Measurements from ENCODE around the gene ZBTB7C. TPM values are rescaled to one million over a fixed set of nuclear protein-coding genes. Genes with fewer than 3 reads are reported as not detected.
A peak's percentile ranks its signal among the peaks of the same experiment; 100 is the strongest.

The ZBTB7C gene
- polyA plus RNA-seq, 4 donors = 0.54 to 4.1 (median 1.5) TPM

DNA sequence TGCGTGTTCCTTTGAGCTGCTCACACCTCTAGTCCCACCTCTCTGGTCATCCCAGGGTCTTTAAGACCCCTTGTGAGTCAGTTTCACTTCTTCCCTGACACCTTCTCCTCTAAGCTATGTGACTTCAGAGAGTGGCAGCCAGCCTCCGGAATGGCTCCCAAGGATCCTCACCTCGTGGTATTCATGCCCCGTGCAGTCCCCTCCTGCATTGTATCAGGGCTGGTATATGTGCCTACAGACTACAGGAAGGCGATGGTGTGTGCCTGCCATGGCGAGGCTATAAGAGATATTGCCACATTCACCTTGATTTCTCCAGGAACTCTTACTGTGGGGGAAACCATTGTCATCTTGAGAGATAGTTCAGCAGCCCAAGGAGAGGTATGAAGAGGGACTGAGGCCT, 350.7 kb downstream of the ZBTB7C start:
- WGBS, 3 donors = 80 to 88% (median 87%) methylated on average over 6 of the region's 6 CpGs
- DNase-seq = no peak
- no peak for FAIRE-seq

DNA sequence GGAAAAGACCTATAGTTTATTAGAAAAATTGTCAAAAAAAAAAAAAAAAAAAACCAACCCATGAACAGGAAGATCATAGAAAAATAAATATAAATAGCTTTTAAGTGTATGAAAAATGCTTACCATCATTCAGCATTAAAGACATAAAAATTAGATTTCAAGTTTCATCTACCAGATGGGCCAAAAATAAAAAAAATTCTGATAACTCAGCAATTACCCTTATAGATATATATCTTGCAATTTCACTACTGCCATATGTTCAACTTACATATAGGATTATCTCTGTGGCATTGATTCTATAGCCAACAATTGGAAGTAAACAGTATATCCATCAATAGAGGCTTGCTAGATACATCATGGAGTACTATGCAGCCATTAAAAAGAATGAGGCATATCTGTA, 352.2 kb downstream of the ZBTB7C start:
- Histone ChIP-seq H3K9me3 (ENCODE audit: control insufficient read depth in 2 of 2, insufficient read depth in 1 of 2, low read depth in 1 of 2, low read length in 1 of 2) (no peaks in the 10 kb centered on the region), H3K27me3 (ENCODE audit: control insufficient read depth in 3 of 3, insufficient read depth in 3 of 3, low read length in 3 of 3) (peaks cover 0 to 3% (median 2%) of the 10 kb centered on the region in 3 donors), H3K36me3 (ENCODE audit: control insufficient read depth in 3 of 3, insufficient read depth in 2 of 3, low read depth in 1 of 3, low read length in 3 of 3) (no peaks in the 10 kb centered on the region), H3K4me3 (ENCODE audit: low read depth in 1 of 3, low read length in 3 of 3) (no peak overlapping the region), H3K27ac (ENCODE audit: low read depth in 1 of 3, low read length in 2 of 3) (no peak overlapping the region), H3K4me1 (ENCODE audit: control insufficient read depth in 3 of 3, insufficient read depth in 2 of 3, low read depth in 1 of 3, low read length in 2 of 3) (peaks cover 0 to 17% (median 3%) of the 10 kb centered on the region in 3 donors)
- no peak for DNase-seq
- FAIRE-seq = no peak

More for the DNA sequence above, 350.7 kb downstream of the ZBTB7C start:
- Histone ChIP-seq H3K4me3 (ENCODE audit: low read depth in 1 of 3, low read length in 3 of 3) (no peak overlapping the region), H3K4me1 (ENCODE audit: control insufficient read depth in 3 of 3, insufficient read depth in 2 of 3, low read depth in 1 of 3, low read length in 2 of 3) (peaks cover 0 to 12% (median 3%) of the 10 kb centered on the region in 3 donors), H3K9me3 (ENCODE audit: control insufficient read depth in 2 of 2, insufficient read depth in 1 of 2, low read depth in 1 of 2, low read length in 1 of 2) (no peaks in the 10 kb centered on the region), H3K36me3 (ENCODE audit: control insufficient read depth in 3 of 3, insufficient read depth in 2 of 3, low read depth in 1 of 3, low read length in 3 of 3) (no peaks in the 10 kb centered on the region), H3K27me3 (ENCODE audit: control insufficient read depth in 3 of 3, insufficient read depth in 3 of 3, low read length in 3 of 3) (peaks cover 0 to 3% (median 2%) of the 10 kb centered on the region in 3 donors), H3K27ac (ENCODE audit: low read depth in 1 of 3, low read length in 2 of 3) (no peak overlapping the region)

DNA sequence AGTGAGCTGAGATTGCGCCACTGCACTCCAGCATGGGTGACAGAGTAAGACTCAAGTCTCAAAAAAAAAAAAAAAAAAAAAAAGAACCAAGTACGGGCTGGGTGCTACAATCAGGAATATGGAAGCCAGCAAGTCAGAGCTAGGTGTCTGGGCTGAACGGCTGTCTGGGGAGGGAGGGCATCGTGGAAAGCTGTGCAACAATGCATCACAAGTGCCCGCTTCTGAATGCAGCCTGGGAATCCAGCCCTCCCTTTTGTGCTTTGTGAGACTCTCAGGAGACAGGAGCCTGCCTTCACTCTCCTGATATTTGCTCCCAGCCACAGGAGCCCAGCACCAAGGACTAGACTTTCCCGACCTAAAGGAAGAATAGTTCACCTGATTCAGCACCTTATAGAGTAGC, 353.8 kb downstream of the ZBTB7C start:
- H3K4me3 ChIP-seq (ENCODE audit: low read depth in 1 of 3, low read length in 3 of 3) = no peak overlapping the region
- H3K9me3 ChIP-seq (ENCODE audit: control insufficient read depth in 2 of 2, insufficient read depth in 1 of 2, low read depth in 1 of 2, low read length in 1 of 2) = no peaks in the 10 kb centered on the region
- FAIRE-seq (no peak), DNase-seq (no peak)
- H3K36me3 ChIP-seq (ENCODE audit: control insufficient read depth in 3 of 3, insufficient read depth in 2 of 3, low read depth in 1 of 3, low read length in 3 of 3) = no peaks in the 10 kb centered on the region
- H3K4me1 ChIP-seq (ENCODE audit: control insufficient read depth in 3 of 3, insufficient read depth in 2 of 3, low read depth in 1 of 3, low read length in 2 of 3) = peaks cover 0 to 5% (median 0%) of the 10 kb centered on the region in 3 donors
- peaks cover 0 to 3% (median 2%) of the 10 kb centered on the region in 3 donors for H3K27me3 ChIP-seq (ENCODE audit: control insufficient read depth in 3 of 3, insufficient read depth in 3 of 3, low read length in 3 of 3)
- no peak overlapping the region for H3K27ac ChIP-seq (ENCODE audit: low read depth in 1 of 3, low read length in 2 of 3)
- 82 to 92% (median 90%) methylated on average over 6 of the region's 6 CpGs for WGBS, 3 donors

DNA sequence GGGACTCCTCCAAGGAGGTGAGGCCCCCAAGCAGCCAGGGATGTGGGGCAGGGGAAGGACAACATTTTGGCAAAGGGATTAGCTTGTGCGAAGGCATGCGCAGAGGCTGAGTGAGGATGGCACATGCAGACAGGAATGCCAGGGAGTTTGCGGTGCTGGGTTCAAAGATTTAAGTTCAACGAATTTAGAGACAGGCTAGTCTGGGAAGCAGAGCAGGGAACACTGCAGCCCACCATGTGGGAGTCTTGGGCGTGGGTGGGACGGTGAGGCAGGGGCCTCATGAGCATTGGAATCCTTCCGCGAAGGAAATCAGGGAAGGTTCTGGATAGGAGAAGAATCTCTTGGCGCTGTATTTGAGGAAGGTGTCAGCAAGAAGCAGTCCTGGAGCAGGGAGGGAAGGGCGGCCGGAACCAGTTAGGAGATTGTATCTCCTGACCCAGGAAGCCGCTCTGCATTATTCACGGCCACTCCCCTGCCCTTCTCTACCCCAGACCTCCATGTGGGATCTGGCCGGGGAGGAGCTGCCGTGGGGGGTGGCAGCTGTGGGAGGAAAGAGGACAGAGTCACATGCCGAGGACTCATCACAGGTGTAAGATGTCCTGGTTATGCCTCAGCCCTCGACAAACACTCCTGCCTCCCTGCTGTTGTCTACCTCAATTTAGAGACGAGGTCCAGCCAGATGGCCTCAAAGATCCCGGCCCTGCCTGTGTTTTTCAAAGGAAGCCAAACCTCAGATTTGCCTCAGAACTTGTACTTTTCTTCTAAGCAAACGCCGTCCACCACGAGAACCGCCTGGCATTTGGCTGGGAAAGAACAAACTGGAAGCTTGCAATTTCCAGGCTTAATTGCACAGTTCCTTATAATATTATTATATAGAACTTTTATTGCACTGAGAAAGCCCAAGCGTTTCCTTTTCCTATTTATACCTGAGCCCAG, 355.0 kb downstream of the ZBTB7C start:
- Histone ChIP-seq H3K36me3 (ENCODE audit: control insufficient read depth in 3 of 3, insufficient read depth in 2 of 3, low read depth in 1 of 3, low read length in 3 of 3) (no peaks in the 10 kb centered on the region), H3K4me3 (ENCODE audit: low read depth in 1 of 3, low read length in 3 of 3) (no peak overlapping the region), H3K4me1 (ENCODE audit: control insufficient read depth in 3 of 3, insufficient read depth in 2 of 3, low read depth in 1 of 3, low read length in 2 of 3) (peaks cover 0 to 5% (median 0%) of the 10 kb centered on the region in 3 donors), H3K27ac (ENCODE audit: low read depth in 1 of 3, low read length in 2 of 3) (peak overlapping the region in 1 of 3 donors; percentile 15), H3K27me3 (ENCODE audit: control insufficient read depth in 3 of 3, insufficient read depth in 3 of 3, low read length in 3 of 3) (peaks cover 0 to 2% (median under 1%) of the 10 kb centered on the region in 3 donors), H3K9me3 (ENCODE audit: control insufficient read depth in 2 of 2, insufficient read depth in 1 of 2, low read depth in 1 of 2, low read length in 1 of 2) (no peaks in the 10 kb centered on the region)
- 61 to 80% (median 62%) methylated on average over 24 of the region's 24 CpGs for WGBS, 3 donors
- FAIRE-seq (no peak), DNase-seq (peak; percentile 24 to 44)

DNA sequence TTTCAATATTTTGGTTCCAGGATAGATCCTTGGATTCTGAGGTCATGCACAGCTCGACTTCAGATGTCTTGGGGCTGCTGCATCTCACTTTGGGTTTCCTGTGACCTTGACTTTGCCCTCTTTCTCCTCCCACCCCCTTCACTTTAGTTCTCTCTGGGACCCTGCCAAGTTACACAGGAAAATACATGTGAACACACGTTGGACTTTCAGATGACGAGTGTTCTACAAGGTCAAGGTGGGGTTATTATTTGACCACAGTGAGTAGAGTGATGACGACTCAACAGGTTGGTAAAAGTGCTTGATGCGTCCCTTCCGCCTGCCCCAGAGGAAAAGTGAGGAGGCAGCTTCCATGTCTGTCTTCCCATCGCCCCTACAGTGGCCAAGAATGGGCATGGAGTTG, 356.3 kb downstream of the ZBTB7C start:
- Histone ChIP-seq H3K4me1 (ENCODE audit: control insufficient read depth in 3 of 3, insufficient read depth in 2 of 3, low read depth in 1 of 3, low read length in 2 of 3) (peaks cover 0 to 5% (median 0%) of the 10 kb centered on the region in 3 donors), H3K27me3 (ENCODE audit: control insufficient read depth in 3 of 3, insufficient read depth in 3 of 3, low read length in 3 of 3) (peaks cover 0 to 2% (median 0%) of the 10 kb centered on the region in 3 donors), H3K4me3 (ENCODE audit: low read depth in 1 of 3, low read length in 3 of 3) (no peak overlapping the region), H3K36me3 (ENCODE audit: control insufficient read depth in 3 of 3, insufficient read depth in 2 of 3, low read depth in 1 of 3, low read length in 3 of 3) (no peaks in the 10 kb centered on the region), H3K27ac (ENCODE audit: low read depth in 1 of 3, low read length in 2 of 3) (no peak overlapping the region), H3K9me3 (ENCODE audit: control insufficient read depth in 2 of 2, insufficient read depth in 1 of 2, low read depth in 1 of 2, low read length in 1 of 2) (no peaks in the 10 kb centered on the region)
- DNase-seq (no peak), FAIRE-seq (no peak)
- 64 to 76% (median 69%) methylated on average over 7 of the region's 7 CpGs for WGBS, 3 donors

DNA sequence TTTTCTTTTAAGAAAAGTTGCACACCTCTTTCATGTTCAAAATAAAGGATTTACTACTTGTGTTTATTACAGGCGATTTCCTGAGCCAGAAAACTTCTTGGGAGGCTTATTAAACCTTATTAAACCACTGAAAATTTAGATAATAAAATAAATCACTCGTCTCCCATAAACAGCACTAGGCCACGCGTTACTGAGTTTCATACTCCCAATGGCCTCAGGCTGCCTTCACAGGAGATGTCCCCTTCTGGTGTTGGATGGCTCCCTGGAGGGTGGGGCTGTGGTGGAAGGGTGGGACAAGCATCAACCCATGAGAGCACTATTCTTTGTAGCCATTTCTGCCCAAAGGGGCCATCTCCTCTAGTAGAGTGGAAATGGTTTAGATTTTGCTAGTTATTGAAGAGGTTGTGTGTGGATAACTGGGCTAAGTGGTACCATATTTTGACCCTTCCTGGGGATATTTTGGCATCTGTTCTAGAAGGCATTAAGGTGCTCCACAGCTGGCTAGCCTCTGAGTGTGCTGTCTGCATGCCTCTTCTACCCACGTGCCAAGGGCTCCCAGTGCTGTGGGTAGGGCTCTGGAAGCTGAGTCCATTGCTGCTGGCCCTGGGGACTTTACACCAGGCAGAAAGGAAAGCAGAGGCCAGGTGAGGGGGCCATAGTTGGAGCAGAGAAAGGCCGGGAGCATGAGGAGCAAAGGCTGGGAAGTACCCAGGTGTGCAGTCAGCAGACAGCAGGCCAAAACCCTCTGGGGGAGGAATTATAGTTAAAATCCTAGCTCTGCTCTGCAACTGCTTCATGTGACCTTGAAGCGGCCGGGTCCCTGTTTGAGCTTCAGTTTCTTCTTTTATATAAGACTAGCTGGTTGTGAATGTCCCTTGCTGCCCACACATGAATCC, 357.0 kb downstream of the ZBTB7C start:
- Histone ChIP-seq H3K4me1 (ENCODE audit: control insufficient read depth in 3 of 3, insufficient read depth in 2 of 3, low read depth in 1 of 3, low read length in 2 of 3) (peaks cover 0 to 5% (median 0%) of the 10 kb centered on the region in 3 donors), H3K27me3 (ENCODE audit: control insufficient read depth in 3 of 3, insufficient read depth in 3 of 3, low read length in 3 of 3) (peaks cover 0 to 2% (median 0%) of the 10 kb centered on the region in 3 donors), H3K4me3 (ENCODE audit: low read depth in 1 of 3, low read length in 3 of 3) (no peak overlapping the region), H3K9me3 (ENCODE audit: control insufficient read depth in 2 of 2, insufficient read depth in 1 of 2, low read depth in 1 of 2, low read length in 1 of 2) (no peaks in the 10 kb centered on the region), H3K36me3 (ENCODE audit: control insufficient read depth in 3 of 3, insufficient read depth in 2 of 3, low read depth in 1 of 3, low read length in 3 of 3) (no peaks in the 10 kb centered on the region), H3K27ac (ENCODE audit: low read depth in 1 of 3, low read length in 2 of 3) (no peak overlapping the region)
- DNase-seq = peak in 1 of 2 donors; percentile 20
- FAIRE-seq = no peak
- 75 to 81% (median 77%) methylated on average over 8 of the region's 8 CpGs for WGBS, 3 donors

DNA sequence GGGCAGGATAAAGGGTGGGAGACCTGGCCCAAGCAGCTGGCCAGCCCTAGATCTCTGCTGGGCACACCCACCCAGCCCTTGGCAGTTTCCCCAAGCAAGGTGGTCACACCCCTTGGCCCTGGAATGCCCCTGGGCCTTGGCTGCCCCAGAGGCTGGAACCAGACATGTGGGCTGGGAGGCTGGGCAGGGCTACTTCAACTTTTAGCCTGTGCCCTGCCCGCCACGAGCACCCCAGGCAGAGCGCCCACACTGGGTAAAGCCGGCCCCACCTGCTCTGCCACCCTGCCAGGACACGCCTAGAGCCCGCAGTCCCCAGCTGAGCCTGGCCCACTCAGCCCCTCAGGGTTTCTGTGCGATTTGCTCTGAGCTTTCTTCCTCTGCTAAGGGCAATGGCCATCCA, 359.0 kb downstream of the ZBTB7C start:
- 46 to 68% (median 51%) methylated on average over 7 of the region's 7 CpGs for WGBS, 3 donors
- H3K4me3 ChIP-seq (ENCODE audit: low read depth in 1 of 3, low read length in 3 of 3) = no peak overlapping the region
- H3K36me3 ChIP-seq (ENCODE audit: control insufficient read depth in 3 of 3, insufficient read depth in 2 of 3, low read depth in 1 of 3, low read length in 3 of 3) = no peaks in the 10 kb centered on the region
- H3K9me3 ChIP-seq (ENCODE audit: control insufficient read depth in 2 of 2, insufficient read depth in 1 of 2, low read depth in 1 of 2, low read length in 1 of 2) = no peaks in the 10 kb centered on the region
- FAIRE-seq = no peak
- no peak overlapping the region for H3K27ac ChIP-seq (ENCODE audit: low read depth in 1 of 3, low read length in 2 of 3)
- DNase-seq = no peak
- peaks cover 0 to 2% (median 0%) of the 10 kb centered on the region in 3 donors for H3K27me3 ChIP-seq (ENCODE audit: control insufficient read depth in 3 of 3, insufficient read depth in 3 of 3, low read length in 3 of 3)
- peaks cover 0 to 5% (median 0%) of the 10 kb centered on the region in 3 donors for H3K4me1 ChIP-seq (ENCODE audit: control insufficient read depth in 3 of 3, insufficient read depth in 2 of 3, low read depth in 1 of 3, low read length in 2 of 3)

DNA sequence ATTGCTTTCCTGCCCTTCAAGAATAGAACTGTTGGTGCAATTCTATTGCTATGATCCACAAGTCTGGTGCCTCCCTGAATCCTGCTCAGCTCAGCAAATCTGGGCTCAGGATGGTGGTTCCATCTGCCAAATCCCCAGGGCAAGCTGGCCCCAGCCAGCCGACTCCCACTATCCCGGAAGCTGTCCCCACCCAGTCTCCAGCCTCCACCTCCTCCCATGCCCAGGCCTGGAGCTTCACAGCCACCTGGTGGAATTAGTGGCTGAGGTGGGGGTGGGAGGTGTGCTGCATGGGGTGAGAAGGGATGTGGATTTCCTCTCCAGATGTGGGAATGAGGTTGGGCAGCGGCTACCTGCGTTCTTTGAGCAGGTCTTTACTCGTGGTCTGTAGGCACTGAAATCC, 359.4 kb downstream of the ZBTB7C start:
- Histone ChIP-seq H3K4me3 (ENCODE audit: low read depth in 1 of 3, low read length in 3 of 3) (no peak overlapping the region), H3K27me3 (ENCODE audit: control insufficient read depth in 3 of 3, insufficient read depth in 3 of 3, low read length in 3 of 3) (peaks cover 0 to under 1% (median 0%) of the 10 kb centered on the region in 3 donors), H3K27ac (ENCODE audit: low read depth in 1 of 3, low read length in 2 of 3) (no peak overlapping the region), H3K36me3 (ENCODE audit: control insufficient read depth in 3 of 3, insufficient read depth in 2 of 3, low read depth in 1 of 3, low read length in 3 of 3) (no peaks in the 10 kb centered on the region), H3K9me3 (ENCODE audit: control insufficient read depth in 2 of 2, insufficient read depth in 1 of 2, low read depth in 1 of 2, low read length in 1 of 2) (no peaks in the 10 kb centered on the region), H3K4me1 (ENCODE audit: control insufficient read depth in 3 of 3, insufficient read depth in 2 of 3, low read depth in 1 of 3, low read length in 2 of 3) (peaks cover 0 to 5% (median 0%) of the 10 kb centered on the region in 3 donors)
- 39 to 71% (median 62%) methylated on average over 4 to 5 of the region's 5 CpGs for WGBS, 3 donors
- FAIRE-seq (no peak), DNase-seq (no peak)

Measured in small intestine (tissue), 7 donors.